HL-60/S4 treated with retinoic acid at 250 ng/mL for 4 days and 3 days (cell line): ENCODE data around the gene RALGAPA2.

ENCODE experiments used
- in situ Hi-C: fragments of 300-500 bp; cut with MboI; formaldehyde crosslinking; loops from 2 replicates; pipeline ENCODE4 v1.7.0; 2022; ENCODE audit warnings: low sequenced_read_pairs

RALGAPA2 gene

DNA sequence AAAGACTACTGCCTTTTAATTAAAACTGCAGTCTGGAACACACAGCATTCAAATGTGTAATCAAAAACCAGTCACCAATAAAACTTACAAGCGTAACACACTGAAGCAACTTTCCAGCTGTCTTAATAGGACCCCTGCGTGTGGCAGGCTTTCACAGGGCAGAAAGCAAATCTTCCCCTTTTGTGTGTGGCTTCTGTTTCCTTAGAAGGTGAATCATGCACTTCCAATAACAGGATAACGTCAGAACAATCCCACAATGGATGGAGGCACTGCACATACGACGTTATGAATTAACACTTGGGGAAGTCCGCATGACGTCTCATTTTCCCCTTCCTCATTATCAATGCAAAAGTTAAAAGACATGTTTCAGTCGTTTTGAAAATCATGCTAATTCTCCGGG, 299.7 kb downstream of the RALGAPA2 start:
- in situ Hi-C loops = no loop called here

DNA sequence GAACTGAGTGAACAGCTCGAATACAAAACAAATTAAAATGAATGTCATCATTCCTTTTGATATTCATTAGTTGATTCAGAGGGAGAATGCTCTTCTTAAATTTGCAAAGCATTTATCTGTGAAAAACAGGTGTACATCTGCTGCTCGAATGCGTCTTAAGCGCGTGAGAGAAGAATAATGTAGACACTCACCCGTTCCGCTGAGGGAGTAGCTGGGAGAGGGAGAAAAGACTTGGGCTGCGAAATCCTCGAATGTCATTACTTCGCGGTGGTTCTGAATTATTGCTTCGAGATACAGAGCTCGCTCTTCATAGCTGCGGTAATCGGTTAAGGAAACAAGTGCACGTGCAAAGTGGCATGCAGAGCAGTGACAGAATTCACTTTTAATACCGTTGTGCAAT, 300.6 kb downstream of the RALGAPA2 start:
- in situ Hi-C loops = no loop called here

DNA sequence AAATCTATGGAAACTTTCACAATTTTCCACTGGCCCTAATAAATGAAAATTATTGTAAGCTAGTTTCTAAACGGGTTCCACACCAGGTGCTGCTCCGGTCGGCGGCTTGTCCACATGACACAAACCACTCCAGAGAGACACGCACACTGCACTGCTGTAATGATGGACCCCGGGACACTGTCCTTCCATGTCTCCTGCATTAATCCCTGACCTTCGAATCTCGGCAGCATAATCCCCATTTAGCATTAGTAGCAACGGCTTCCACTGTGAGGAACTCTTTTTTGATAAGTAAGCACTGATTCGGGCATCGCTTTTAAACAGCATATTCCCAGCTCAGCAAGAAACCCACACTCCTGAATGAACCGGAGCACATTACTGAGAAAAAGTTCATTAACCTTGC, 301.0 kb downstream of the RALGAPA2 start:
- in situ Hi-C loops = no loop called here

DNA sequence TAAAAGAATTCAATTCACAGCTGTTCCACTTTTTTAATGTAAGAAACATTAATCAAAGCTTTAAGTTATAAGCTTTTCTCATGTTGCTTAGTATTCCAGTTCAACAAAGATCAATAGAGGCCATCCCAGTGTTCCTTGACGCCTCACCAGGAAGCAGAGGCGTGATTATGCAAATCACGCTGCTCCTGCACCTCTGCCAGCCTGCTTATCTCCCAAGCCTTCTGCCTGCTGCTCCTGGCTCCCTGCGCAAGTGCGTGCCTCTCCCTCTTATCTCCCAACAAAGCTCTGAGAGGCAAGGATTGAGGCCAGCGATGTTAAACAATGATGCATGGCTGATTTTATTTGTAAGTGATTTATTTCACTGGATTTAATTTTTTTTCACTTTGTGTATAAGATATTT, 301.8 kb downstream of the RALGAPA2 start:
- in situ Hi-C loops = no loop called here

DNA sequence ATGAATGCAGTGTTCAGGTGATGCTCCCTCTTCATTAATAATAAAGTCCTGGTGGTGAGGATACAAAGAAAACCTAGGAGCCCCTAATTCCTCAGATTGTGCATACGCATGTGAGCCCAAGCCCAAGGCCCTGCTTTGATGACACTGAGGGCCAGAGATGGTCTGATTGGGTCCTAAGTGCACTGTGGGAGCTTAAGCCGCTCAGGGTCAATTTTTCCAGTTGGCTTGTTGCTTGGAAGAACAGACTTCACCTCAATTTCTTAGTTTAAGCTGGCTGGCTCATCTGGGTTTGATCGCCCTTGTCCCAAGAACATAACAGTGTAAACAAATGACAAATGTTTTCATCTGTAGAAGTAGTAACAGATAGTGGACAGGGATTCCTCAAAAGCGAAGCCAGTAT, 303.1 kb downstream of the RALGAPA2 start:
- in situ Hi-C loops = no loop called here

DNA sequence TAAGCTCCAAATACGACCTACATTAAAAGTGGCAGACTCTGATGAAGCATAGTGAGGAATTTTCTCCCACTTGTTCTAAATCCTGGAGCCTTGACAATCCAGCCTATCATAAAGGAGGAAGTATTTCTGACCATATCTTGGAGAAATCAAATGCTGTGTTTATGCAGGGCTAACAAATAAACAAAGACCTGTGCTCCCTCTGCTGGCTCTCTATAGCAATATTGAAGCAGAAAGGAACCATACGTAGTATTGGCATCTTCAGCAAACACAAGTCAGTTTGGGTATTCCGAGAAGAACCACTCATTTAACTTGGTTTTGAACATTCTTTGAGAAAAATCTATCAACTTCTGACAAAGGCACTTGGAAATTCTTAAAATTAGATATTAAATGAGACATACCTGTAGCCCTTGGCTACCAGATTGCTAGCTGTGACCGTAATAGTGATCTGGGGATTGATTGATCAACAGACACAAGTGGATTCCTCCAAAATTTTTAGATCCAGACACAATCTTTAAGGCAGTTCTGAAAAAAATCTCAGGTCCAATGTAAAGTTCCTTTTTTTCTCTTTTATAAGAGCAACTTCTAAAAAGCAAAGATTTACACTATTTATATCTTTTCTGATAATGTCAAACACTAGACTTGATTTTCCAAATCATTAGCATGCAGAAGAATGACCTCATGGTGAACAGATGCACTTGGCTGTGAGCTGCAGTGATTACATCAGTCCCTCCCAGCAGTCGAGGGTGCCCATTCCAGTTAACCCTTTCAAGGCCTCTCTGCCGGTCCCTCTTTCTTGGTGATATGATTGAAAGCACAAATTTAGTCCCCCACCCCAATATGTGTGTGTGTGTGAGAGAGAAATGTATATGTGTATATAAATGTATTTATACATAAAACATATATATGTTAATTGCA, 304.3 kb downstream of the RALGAPA2 start:
- in situ Hi-C loops = no loop called here

DNA sequence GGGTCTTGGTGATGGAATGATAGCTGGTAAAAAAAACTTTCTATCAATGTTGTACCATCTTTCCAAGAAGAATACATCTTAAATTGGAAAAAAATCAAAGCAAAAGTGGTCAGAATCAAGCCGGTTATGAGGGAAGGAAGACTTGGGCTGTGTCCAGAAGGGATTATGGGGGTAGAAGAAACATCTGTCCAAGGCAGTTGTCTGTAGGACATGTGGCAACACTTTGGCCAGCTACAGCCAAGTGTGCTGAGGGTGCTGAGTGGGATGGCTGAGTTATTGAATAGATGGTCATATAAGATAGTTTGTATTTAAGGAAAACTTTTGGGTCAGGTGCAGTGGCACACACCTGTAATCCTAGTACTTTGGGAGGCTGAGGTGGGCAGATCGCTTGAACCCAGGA, 306.1 kb downstream of the RALGAPA2 start:
- in situ Hi-C loops = no loop called here

DNA sequence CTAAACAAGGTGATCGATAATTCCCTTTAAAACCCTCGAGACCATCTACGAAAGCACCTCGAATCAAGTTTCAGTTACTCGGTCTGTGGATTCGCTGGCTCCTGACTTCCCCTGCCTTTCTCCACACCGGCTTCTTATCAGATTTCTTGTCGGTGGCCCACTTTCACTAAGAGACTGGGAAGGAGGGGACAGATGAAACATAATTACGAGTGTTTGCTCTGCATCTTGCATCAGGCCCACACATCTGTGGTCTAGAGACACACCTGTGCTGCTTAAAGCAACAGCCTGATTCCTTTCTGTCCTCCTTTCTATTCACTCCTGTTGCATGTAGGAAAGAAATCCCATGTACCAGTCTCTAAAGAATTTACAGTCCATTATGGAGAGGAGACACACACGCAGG, 306.8 kb downstream of the RALGAPA2 start:
- in situ Hi-C loops = no loop called here

DNA sequence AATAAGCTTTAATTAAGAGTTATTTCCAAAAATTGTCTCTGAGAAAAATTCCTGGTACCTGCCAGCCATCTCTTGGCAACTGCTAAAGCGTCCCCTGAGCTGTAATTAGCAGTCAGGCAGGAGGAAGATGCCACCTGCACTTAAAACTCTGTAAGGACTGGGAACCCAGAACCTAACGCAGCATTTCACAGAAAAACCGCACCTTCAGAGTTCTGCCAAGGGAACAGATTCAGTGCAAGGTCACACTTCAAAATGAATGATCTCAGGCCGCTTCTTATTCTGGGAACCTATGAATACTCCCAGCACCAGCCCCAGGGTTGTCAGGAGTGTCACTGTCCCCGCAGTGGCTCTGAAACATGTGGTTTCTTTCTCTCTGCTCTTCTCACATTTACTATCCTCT, 307.8 kb downstream of the RALGAPA2 start:
- in situ Hi-C loops = no loop called here

DNA sequence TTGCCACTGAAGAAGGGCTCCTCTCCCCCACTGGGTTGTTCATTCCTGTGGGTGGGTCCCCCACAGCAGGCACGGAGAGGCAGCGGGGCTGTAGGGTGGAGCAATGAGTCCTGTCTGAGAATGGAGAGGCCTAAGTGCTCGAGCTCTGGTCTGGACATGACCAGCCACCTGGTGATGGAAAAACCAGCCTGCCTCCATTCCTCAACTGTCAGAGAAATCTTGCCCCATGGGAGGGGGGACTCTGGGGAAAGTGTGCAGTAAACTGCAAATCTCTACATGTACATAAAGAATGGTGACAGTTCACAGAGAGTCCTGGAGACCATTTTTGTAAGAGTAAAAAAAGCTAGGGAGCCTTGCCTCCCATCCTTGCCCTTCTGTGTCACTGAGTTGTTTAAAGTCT, 310.5 kb downstream of the RALGAPA2 start:
- in situ Hi-C loops = no loop called here

DNA sequence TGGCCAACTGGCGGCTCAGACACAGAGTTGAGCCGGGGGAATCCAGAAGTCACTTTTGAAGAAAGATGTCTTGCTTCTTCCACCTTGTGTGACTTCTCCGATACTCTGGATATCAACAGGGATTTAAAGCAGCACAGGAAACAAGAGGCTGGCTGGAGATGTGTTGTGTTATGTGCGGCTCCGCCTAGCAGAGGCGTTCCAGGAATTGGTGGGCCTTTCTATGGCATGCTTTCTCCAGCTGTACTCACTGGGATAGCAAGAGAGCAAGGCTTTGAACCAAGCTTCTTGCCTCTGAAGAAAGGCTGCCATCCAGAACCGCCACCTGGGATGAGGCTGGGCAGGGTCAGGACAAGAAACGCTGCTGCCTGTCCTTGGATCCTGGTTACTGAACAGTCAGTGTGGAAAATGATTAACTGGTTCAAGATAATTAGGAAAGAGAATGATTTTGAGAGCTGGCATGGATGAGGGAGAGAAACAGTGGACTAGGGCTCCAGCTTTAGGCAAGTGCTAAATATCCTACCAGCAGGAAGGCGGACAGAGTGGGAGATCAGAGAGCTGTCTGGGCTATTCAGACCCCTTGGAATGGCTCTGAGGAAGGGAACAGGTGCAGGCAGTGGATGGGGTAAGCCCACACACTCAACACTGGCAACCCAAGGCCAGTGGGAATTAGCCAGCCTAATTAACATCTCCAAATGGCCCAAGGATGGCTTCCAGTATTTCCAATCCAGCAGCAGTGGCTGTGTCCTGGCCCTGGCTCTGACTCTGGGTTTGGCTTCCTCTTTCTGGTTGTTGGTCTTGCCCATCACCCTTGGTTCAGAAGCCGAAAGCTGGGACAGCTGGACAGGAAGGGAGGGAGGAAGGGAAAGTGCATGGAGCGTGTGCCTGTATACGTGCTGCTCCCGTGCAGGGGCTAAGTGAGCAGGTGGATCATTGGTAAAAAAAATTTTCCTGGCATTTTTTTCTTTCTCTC, 312.6 kb downstream of the RALGAPA2 start:
- in situ Hi-C loops = no loop called here

DNA sequence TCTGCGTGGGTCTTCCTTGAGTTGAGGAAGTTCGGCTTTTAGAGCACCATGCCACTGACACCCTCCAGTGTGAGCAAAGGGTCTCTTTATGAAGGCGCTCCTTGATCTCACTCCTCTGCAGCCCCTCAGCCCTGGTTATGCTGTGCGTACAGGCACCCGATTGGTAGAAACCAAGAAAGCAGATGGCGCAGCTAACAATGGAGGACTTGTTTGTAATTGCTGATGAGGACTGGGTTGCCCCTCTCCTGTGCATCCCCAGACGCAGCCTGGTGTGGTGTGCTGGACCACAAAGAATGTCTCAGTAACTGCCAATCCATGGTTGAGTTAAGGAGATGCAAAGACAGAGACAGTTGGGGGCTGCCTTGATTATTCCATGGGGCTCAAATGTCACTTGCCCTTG, 314.3 kb downstream of the RALGAPA2 start:
- in situ Hi-C loops = no loop called here

DNA sequence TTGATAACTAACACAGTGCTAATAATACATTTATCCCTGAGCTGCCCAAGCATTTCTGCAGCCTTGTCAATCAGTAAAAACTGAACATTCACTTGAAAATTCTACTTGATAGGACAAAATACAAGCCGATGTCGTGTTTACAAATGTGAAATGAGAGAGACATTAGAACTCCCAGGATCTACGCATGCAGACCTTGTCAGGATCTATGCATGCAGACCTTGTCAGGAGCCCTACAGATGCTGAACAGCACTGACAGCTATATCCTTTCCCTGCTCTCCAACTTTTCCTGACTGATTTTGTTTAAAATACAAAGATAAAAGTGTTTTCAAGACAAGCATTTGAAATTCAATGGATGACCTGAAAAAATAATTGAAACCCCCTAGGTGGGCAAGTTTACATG, 315.6 kb downstream of the RALGAPA2 start:
- in situ Hi-C loops = no loop called here

DNA sequence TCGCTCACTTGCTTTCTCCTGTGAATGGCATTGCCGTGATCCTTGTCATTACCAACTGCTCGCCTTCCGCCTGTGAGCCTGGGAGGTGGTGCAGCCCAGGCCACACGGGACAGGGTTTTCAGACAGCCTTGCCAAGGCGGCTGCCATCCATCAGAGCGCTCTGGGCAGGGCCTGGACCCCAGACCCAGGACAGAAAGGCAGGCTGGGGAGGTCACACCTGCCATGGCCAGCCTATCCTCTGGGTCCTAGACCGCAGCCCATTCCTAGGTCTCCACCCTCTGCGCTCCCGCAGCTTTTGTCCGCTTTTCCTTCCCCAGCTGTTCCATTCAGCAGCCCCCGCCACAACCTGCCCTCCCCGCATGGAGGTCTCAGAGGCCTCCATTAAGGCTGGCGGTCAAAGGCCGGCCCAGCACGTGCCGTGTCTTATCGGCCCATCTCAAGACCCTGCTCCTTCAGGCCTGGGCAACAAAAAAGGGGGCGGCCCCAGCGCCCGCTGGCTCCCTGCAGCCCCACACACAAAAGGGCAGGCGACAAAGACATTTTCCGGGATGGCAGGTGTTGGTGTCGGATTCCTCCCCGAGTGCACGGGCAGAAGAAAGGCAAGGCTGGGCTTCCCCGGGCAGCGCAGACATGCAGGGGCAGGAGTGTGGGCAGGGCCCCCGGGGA, 316.4 kb downstream of the RALGAPA2 start:
- in situ Hi-C loops = no loop called here

DNA sequence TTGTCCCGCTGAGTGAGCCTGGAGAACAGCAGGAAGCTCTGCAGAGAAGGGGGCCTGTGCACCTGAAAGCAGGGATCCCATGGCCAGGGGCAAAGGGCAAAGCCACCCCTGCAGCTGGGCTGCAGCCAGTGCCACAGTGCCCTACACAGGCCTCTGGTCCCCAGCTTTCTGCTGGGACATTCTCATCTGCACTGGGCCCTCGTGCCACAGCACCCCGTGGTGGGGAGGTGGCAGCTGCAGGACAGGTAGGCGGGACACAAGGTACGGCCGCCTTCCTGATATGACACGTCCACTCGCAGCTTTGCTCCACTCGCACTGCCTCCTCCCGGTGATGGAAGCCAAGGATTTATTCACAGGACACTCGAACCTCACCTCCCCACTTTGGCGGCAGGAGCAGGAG, 317.4 kb downstream of the RALGAPA2 start:
- in situ Hi-C loops = no loop called here

DNA sequence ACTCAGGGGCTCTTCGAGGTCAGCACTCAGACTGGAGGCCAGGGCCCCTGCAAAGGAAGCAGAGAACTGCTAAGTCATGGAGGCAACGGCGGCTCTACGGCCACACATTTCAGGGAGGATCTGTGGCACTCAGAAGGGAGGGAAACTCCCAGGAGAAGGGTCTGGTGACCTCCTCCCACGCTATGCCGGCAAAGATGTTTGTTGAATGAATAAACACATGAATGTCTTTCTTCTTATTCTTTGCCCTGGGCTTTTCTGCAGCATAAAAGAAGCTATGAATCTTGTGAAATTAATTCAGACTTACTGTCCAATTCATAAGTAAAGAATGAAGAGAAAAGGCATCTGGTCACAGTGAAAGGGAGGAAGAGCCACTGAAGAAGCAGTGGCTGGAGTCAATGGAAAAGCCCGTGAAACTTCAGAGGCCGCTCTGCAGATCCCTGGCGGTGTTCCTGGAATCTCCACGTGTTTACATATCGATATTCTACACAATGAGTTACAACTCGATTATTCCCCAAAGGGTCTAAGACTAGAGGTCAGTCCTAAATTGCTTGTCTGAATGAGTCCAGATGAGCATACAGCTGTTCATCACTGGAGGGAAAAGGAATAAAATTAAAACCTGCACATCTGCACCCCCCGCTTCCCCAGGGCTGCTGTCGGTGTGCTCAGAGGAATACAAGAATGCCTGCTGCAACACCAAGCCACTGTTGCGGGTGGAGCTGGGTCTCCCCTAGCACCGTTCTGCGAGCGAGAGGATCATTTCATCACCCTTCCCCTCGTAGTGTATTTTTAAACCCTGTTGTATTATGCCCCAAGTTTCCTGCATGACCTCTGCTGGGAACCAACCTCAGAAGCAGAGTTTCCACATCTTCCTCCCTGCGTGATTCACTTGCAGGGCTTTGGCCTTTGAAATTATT, 319.0 kb downstream of the RALGAPA2 start:
- in situ Hi-C loops = no loop called here

DNA sequence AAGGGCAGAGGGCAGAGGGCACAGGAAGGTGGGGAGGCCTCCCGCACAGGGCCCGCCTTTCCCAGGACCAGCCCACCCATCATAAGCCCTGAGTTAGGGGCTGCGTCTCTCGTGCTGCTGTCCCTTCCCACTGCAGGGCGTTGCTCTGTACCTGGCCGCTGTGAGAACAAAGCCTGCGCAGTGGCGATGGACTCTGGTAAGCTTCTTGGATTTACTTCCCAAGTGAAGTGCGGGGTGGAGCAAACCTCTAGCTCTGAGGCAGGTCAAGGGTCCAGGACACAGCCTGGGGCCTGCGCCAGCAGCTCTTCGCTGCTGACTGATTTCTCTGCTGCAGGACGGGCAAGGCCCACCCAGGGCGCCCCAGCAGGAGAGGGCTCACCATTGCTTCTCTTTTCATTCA, 320.7 kb downstream of the RALGAPA2 start:
- in situ Hi-C loops = no loop called here

DNA sequence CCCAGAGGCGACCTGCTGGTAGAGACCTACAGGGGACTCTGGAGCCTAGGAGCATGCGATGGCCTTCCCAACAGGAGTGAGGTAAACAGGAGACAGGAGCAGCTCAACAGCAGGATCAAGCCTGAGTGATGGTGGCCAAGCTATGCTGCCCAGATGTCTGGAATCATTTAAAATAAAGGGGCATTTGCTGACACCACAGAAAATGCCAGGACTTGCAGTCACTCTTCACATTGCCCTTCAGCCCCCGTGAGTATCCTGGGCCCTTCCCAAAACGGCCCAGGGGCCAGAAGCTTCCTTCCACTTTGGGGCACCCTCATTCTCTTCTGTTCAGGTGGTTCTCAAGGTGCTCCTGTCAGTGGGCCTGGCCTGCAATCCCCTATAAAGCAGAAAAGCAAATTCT, 321.3 kb downstream of the RALGAPA2 start:
- in situ Hi-C loops = no loop called here

DNA sequence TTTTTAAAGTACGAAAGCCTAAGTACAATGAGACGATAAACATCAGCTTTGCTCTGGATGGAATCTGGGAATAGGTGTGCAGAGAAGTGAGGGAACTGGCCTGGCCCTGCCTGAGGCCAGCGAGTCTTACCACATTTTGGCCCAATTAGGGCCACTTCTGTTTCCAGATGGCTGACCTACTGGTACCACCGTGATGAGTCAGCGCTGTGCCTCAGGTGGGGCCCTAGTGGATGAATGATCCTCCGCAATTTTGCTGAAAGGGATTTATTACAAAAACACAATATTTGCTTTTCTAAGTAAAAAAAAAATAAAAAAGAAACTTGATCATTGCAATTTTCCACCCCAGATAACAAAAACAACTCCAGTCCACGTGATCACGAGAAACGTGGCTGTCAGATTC, 322.1 kb downstream of the RALGAPA2 start:
- in situ Hi-C loops = no loop called here

DNA sequence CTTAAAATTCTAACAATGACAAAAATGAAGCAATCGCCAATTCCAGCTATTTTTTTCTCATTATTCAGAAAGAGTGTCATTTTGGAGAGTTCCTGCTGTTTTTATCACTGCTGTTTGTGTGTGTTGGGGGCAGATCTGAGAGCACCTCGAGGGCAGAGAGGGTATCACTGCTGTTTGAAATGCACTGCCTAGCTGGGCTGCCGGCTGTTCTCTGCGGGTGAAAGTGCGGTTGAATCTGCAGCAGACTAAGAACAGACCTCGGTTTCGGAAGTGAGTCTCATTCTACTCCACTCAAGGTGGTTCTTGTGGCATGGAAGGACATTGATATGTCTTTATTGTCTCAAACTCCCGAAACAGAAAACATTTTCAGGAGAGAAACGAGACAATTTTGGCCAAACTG, 326.3 kb downstream of the RALGAPA2 start:
- in situ Hi-C loops = no loop called here
